ENCODE measurements around the gene LRP5.

- no peak for TF ChIP-seq POLR2A (IDR thresholded peaks at IDR 0.05)
- no peak for TF ChIP-seq CTCF (IDR thresholded peaks at IDR 0.05)
- no peak for TF ChIP-seq EP300 (IDR thresholded peaks at IDR 0.05)
Observed at GRCh38 chr11:68358416-68358815, 46.0 kb downstream of the LRP5 start.
